Lung (tissue), 12 donors: ENCODE data around the gene NSMCE1. TPM values are rescaled to one million over a fixed set of nuclear protein-coding genes. Genes with fewer than 3 reads are reported as not detected.

Experiments used
- ATAC-seq: fragments of 200-7000 bp; cut with Tn5 transposase; one replicate; pipeline ENCODE4 v1.9.1; 2020; ENCODE audit warnings: moderate number of reproducible peaks; ENCODE audit not compliant: insufficient read depth, low FRiP score
- DNase-seq, 3 donors: peaks; one replicate each; pipeline ENCODE4 v3.0.0-alpha.2; 2013 to 2017
- H3K27ac ChIP-seq, 2 donors: one replicate each; pipeline ENCODE4 v1.5.1; 2013; ENCODE audit warnings: mild to moderate bottlenecking in 2 of 2, moderate library complexity in 2 of 2, control low read depth in 1 of 2, inconsistent platforms in 1 of 2, low read depth in 1 of 2, low read length in 1 of 2
- H3K27me3 ChIP-seq, 3 donors: one replicate each; pipeline ENCODE4 v1.5.1; 2013; ENCODE audit warnings: low read length in 2 of 3; ENCODE audit not compliant: control insufficient read depth in 3 of 3, insufficient read depth in 3 of 3
- H3K36me3 ChIP-seq, 4 donors: one replicate each; pipeline ENCODE4 v1.5.1; 2013; ENCODE audit warnings: low read length in 4 of 4, mild to moderate bottlenecking in 1 of 4, moderate library complexity in 1 of 4; ENCODE audit not compliant: control insufficient read depth in 4 of 4, insufficient read depth in 4 of 4
- H3K4me1 ChIP-seq, 5 donors: one replicate each; pipeline ENCODE4 v1.5.1; 2013; ENCODE audit warnings: low read length in 5 of 5, mild to moderate bottlenecking in 2 of 5, moderate library complexity in 1 of 5; ENCODE audit not compliant: control insufficient read depth in 5 of 5, insufficient read depth in 5 of 5
- H3K4me3 ChIP-seq: one replicate; pipeline ENCODE4 v1.5.1; 2013; ENCODE audit warnings: mild to moderate bottlenecking, control low read depth, moderate library complexity
- H3K9ac ChIP-seq, 2 donors: one replicate each; pipeline ENCODE4 v1.5.1; 2013; ENCODE audit warnings: low read length in 2 of 2, control low read depth in 1 of 2; ENCODE audit not compliant: insufficient read depth in 1 of 2
- H3K9me3 ChIP-seq, 4 donors: one replicate each; pipeline ENCODE4 v1.5.1; 2013; ENCODE audit warnings: low read length in 3 of 4, mild to moderate bottlenecking in 1 of 4, moderate library complexity in 1 of 4; ENCODE audit not compliant: control insufficient read depth in 4 of 4, insufficient read depth in 3 of 4
- WGBS, 2 donors: extraction: QIAGEN DNeasy Blood & Tissue Kit; methylation state at CpG; one replicate each; pipeline ENCODE4 v1.1.7; 2013; 5-methylcytosine and 5-hydroxymethylcytosine counted together
- polyA plus RNA-seq, 2 donors: library from polyadenylated mRNA; stranded (reverse); fragments of 200-250 nt; gene quantifications; one replicate each; pipeline ENCODE4 v1.2.1, GENCODE V29; 2013
- total RNA-seq, 2 donors: library from RNA; depleted of rRNA in 1 of 2; stranded (reverse); fragments of >200 nt in 1 of 2; gene quantifications; one replicate each; pipeline ENCODE4 v1.2.1, GENCODE V29; 2014 to 2021
- TF ChIP-seq, protein P1 (sequence below): IDR thresholded peaks from 2 replicates; pipeline ENCODE4 v1.5.1; 2012; ENCODE audit warnings: mild to moderate bottlenecking; ENCODE audit errors: control extremely low read depth, extremely low read depth
- donor health status: control.
- donor health status: control.
- donor health status: Bipolar disorder and iron deficiency.
- donor health status: healthy.
- donor health status: DM: yes; HTN: yes; CAD: no.

Gene NSMCE1
- total and polyA plus RNA-seq, 4 donors: 37.4 to 75.4 (median 57.2) TPM

DNA sequence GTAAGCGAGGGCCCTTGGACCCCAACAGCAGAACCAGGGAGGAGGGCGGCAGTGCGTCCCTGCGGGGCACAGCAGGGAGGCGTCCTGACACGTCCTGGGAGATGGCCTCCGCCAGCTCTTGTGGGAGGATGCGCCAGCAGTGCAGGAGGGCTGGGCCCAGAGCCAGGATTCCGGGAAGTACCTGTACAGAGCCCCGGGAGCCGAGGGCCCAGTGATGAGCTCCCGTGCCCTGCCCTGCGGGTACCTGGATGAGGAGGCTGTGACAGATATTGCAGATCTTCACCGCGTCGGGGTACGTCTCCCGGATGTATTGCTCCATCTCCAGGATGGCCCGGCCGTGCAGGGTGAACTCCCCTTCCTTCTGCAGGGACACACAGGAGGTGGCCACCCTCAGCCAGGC is 42.1 kb downstream of the NSMCE1 start:
- no peak overlapping the region for H3K27ac ChIP-seq
- no peak for ATAC-seq
- no peak overlapping the region for H3K4me3 ChIP-seq
- no peaks in the 10 kb centered on the region for H3K9me3 ChIP-seq
- peaks cover 0 to 26% (median 4%) of the 10 kb centered on the region in 5 donors for H3K4me1 ChIP-seq
- DNase-seq: no peak
- peaks cover 0 to 33% (median 8%) of the 10 kb centered on the region in 4 donors for H3K36me3 ChIP-seq
- H3K9ac ChIP-seq: no peak overlapping the region
- TF ChIP-seq, protein P1, sequence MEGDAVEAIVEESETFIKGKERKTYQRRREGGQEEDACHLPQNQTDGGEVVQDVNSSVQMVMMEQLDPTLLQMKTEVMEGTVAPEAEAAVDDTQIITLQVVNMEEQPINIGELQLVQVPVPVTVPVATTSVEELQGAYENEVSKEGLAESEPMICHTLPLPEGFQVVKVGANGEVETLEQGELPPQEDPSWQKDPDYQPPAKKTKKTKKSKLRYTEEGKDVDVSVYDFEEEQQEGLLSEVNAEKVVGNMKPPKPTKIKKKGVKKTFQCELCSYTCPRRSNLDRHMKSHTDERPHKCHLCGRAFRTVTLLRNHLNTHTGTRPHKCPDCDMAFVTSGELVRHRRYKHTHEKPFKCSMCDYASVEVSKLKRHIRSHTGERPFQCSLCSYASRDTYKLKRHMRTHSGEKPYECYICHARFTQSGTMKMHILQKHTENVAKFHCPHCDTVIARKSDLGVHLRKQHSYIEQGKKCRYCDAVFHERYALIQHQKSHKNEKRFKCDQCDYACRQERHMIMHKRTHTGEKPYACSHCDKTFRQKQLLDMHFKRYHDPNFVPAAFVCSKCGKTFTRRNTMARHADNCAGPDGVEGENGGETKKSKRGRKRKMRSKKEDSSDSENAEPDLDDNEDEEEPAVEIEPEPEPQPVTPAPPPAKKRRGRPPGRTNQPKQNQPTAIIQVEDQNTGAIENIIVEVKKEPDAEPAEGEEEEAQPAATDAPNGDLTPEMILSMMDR: no peak
- H3K27me3 ChIP-seq: no peaks in the 10 kb centered on the region
- WGBS, 2 donors: 83 to 90% methylated on average over 20 of the region's 20 CpGs

DNA sequence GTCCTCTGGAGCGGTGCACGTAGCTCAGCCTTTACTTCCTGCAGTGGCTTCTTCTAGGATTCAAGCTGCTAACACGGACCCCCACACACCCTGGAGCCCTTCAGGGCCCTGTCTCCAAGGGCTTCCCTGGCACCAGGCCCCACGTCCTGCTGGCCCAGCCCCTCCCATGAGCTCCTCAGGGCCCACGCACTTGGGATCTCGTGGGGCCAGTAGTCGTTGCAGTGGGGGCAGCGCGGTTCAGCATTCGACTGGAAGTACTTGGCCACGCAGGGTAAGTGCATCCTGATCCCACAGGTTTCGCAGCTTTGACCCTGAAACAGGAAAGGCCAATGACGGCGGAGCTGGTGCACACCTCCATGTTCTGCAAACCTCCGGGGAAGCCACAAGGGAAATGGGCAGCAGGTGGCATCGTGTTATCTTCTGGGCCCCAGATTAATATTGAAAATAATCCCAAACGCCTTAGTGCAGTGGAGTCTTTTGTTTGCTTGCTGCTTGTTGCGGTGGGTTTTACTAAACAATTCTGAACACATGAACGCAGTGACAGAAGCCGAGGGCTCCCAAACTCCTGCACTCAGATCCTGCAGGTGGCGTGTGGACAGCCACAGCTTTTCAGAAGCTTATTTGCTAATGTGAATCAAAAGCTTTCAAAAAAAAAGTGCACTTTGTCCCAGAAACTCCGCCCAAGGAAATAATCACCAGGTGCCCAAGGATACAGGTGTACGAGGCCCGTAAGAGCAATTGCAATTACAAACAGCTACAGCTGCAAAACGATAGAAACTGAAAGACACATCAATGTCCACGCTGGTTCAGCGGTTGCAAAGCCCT is 42.8 kb downstream of the NSMCE1 start:
- peaks cover 0 to 26% (median 4%) of the 10 kb centered on the region in 5 donors for H3K4me1 ChIP-seq
- TF ChIP-seq, protein P1: no peak
- ATAC-seq (no peak), DNase-seq (no peak)
- H3K36me3 ChIP-seq: peaks cover 0 to 37% (median 7%) of the 10 kb centered on the region in 4 donors
- WGBS, 2 donors: 67 to 74% methylated on average over 27 of the region's 27 CpGs
- H3K27me3 ChIP-seq: no peaks in the 10 kb centered on the region
- no peak overlapping the region for H3K4me3 ChIP-seq
- no peak overlapping the region for H3K9ac ChIP-seq
- no peak overlapping the region for H3K27ac ChIP-seq
- H3K9me3 ChIP-seq: no peaks in the 10 kb centered on the region

DNA sequence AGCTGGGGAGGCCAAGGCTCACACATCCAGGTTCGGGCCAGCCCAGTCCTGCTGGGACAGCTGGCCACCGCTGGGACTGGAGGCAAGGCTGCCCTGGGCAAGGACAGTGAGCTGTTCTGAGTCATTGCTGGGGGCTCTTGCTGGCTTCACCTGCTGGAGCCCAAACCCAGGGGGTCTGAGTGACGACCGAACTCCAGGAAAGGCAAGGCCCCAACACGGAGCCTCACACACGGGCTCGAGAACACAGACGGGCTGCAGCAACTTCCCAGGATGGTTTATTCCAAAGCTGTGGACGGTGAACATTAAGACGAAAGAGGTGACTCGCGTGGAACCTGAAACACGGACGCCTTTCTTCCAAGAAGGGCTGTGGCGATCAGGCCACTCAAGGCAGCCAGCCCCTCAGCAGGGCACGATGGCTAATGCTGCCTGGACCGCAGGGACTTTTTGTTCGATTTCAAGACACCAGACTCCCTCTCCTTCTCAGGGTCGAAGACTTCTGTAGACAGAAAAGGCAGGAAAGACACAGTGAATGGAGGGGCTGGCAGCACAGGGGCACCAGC is 43.8 kb downstream of the NSMCE1 start:
- DNase-seq (no peak), ATAC-seq (no peak)
- H3K36me3 ChIP-seq: peaks cover 0 to 33% (median 6%) of the 10 kb centered on the region in 4 donors
- H3K4me3 ChIP-seq: no peak overlapping the region
- 90 to 92% methylated on average over 19 of the region's 19 CpGs for WGBS, 2 donors
- no peaks in the 10 kb centered on the region for H3K27me3 ChIP-seq
- H3K4me1 ChIP-seq: peaks cover 0 to 26% (median 4%) of the 10 kb centered on the region in 5 donors
- no peak overlapping the region for H3K27ac ChIP-seq
- H3K9me3 ChIP-seq: no peaks in the 10 kb centered on the region
- H3K9ac ChIP-seq: no peak overlapping the region
- TF ChIP-seq, protein P1: no peak
